Measurements from ENCODE around the gene SGSM2.

Gene SGSM2

DNA sequence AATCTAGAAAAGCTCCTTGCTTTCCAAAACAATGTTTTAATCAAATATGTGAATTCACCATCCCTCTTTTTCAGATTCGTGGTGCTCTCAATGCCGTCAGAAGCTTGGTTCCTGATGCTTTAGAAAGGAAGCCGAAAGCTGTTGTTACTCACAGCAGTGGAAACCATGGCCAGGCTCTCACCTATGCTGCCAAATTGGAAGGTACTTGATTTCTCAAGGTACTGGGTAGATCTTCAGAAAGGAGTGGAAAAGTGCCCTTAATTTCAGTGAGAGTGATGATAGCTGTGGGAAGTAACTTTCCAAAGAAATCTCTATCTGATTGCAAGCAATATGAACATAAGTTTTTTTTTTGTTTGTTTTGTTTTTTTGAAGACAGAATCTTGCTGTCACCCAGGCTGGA lies 19.5 kb upstream of the SGSM2 start:
- DNase-seq (ENCODE audit: low read depth) = no peak
- H3K4me3 ChIP-seq (ENCODE audit: low read depth, low read length) = no peak overlapping the region
- in situ Hi-C loops (cut with HindIII; ENCODE audit: low sequenced_read_pairs) = no loop called here
- TF ChIP-seq, protein P1, sequence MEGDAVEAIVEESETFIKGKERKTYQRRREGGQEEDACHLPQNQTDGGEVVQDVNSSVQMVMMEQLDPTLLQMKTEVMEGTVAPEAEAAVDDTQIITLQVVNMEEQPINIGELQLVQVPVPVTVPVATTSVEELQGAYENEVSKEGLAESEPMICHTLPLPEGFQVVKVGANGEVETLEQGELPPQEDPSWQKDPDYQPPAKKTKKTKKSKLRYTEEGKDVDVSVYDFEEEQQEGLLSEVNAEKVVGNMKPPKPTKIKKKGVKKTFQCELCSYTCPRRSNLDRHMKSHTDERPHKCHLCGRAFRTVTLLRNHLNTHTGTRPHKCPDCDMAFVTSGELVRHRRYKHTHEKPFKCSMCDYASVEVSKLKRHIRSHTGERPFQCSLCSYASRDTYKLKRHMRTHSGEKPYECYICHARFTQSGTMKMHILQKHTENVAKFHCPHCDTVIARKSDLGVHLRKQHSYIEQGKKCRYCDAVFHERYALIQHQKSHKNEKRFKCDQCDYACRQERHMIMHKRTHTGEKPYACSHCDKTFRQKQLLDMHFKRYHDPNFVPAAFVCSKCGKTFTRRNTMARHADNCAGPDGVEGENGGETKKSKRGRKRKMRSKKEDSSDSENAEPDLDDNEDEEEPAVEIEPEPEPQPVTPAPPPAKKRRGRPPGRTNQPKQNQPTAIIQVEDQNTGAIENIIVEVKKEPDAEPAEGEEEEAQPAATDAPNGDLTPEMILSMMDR (IDR thresholded peaks at IDR 0.05; ENCODE audit: low read depth, low read length, missing control alignments) = no peak

DNA sequence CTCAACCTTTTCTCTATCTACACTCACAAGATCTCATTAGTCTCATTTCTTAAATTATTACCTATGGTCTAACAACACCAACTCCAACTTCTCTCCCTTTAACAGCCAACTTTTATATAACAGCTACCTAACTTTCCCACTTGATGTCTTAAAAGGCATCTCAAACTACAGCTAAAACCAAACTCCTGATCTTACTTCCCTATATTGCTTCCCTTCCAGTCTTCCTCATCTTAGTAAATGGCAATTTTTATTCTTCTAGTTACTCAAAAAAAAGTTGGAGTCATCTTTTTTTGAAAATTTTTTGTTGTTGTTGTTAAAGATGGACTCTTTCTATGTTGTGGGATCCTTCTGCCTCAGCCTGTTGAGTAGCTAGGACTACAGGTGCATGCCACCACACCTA lies 18.2 kb upstream of the SGSM2 start:
- DNase-seq (ENCODE audit: low read depth) = no peak
- TF ChIP-seq, protein P1 (IDR thresholded peaks at IDR 0.05; ENCODE audit: low read depth, low read length, missing control alignments) = no peak
- no peak overlapping the region for H3K4me3 ChIP-seq (ENCODE audit: low read depth, low read length)
- in situ Hi-C loops (cut with HindIII; ENCODE audit: low sequenced_read_pairs) = no loop called here

DNA sequence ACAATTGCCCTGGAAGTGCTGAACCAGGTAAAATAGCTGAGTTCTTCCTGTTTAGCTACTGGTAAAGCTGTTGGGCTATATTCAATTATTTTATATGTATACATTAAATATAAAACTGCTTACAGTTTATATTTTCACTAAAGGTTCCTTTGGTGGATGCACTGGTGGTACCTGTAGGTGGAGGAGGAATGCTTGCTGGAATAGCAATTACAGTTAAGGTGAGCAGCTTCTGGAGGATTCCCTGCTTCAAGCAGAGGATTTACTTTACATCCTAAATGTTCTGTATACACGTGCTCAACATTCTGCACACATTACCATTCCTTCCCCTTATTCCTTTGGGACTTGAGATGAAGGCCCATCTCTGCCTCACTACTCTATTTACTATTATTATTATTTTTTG lies 15.9 kb upstream of the SGSM2 start:
- in situ Hi-C loops (cut with HindIII; ENCODE audit: low sequenced_read_pairs) = no loop called here
- H3K4me3 ChIP-seq (ENCODE audit: low read depth, low read length) = no peak overlapping the region
- TF ChIP-seq, protein P1 (IDR thresholded peaks at IDR 0.05; ENCODE audit: low read depth, low read length, missing control alignments) = no peak

DNA sequence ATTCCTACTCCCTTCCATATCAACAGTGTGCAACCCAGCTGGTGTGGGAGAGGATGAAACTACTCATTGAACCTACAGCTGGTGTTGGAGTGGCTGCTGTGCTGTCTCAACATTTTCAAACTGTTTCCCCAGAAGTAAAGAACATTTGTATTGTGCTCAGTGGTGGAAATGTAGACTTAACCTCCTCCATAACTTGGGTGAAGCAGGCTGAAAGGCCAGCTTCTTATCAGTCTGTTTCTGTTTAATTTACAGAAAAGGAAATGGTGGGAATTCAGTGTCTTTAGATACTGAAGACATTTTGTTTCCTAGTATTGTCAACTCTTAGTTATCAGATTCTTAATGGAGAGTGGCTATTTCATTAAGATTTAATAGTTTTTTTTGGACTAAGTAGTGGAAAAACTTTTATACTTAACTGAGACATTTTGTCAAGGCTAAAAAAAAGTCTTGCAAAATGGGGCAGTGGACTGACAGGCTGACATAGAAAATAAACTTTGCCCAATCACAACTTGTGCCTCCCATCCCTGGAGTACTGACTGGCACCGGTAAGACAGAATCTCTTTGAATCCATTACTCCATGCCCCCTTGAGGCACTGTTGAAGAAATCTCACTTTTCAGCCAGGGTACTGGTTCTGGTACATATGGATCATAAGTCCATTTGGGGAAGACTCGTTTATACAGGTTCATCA lies 13.5 kb upstream of the SGSM2 start:
- TF ChIP-seq, protein P1 (IDR thresholded peaks at IDR 0.05; ENCODE audit: low read depth, low read length, missing control alignments) = no peak

More for the DNA sequence above, 15.9 kb upstream of the SGSM2 start:
- DNase-seq (ENCODE audit: low read depth) = no peak

DNA sequence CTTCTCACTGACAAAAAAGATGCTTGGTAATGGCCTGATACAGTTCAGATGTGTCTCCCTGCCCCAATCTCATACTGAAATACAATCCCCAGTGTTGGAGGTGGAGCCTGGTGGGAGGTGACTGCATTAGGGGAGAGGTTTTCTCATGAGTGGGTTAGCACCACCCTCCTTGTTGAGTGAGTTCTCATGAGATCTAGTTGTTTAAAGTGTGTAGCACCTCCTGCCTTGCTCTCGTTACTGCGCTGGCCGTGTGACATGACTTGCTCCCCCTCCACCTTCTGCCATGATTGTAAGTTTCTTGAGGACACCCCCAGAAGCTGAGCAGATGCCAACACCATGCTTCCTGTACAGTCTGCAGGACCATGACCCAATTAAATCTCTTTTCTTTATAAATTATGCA lies 6.0 kb upstream of the SGSM2 start:
- TF ChIP-seq, protein P1 (IDR thresholded peaks at IDR 0.05; ENCODE audit: low read depth, low read length, missing control alignments) = no peak
- DNase-seq (ENCODE audit: low read depth) = no peak
- in situ Hi-C loops (cut with HindIII; ENCODE audit: low sequenced_read_pairs) = no loop called here
- no peak overlapping the region for H3K4me3 ChIP-seq (ENCODE audit: low read depth, low read length)

More for the DNA sequence above, 13.5 kb upstream of the SGSM2 start:
- DNase-seq (ENCODE audit: low read depth) = no peak
- in situ Hi-C loops (cut with HindIII; ENCODE audit: low sequenced_read_pairs) = no loop called here
- H3K4me3 ChIP-seq (ENCODE audit: low read depth, low read length) = no peak overlapping the region

DNA sequence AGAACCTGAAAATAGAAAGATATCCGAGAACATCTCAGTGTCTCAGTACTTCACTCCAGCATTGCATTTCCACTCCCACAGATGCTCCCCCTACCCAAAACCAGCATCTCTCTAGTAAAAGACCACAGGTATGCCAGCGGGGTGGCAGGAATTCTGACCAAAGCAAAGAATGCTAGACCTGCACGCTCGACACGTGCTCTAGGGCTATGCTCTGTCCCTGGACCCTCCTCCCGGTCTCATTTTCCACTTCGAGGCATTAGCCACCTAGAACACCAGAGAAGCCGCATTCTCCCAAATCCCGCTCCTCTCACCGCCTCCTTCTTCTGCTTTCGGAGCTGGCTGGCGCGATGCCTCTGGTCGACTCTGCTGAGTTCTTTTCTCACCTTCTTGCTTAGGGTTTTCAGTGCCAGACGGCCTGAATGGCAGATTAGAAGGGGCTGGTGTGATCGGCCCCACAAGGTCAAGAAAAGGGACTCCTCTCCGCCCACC lies 1.5 kb upstream of the SGSM2 start:
- no peak for DNase-seq (ENCODE audit: low read depth)
- TF ChIP-seq, protein P1 (IDR thresholded peaks at IDR 0.05; ENCODE audit: low read depth, low read length, missing control alignments) = no peak
- H3K4me3 ChIP-seq (ENCODE audit: low read depth, low read length) = peak overlapping the region; percentile 93
- in situ Hi-C loops (cut with HindIII; ENCODE audit: low sequenced_read_pairs) = no loop called here
